ENCODE measurements around the gene ABCA4.

- TF ChIP-seq EZH2phosphoT487 (IDR thresholded peaks at IDR 0.05; ENCODE audit: insufficient read depth, low read depth) (no peak), EZH2 (IDR thresholded peaks at IDR 0.05; ENCODE audit: insufficient read depth, poor library complexity, severe bottlenecking) (no peak)
These were observed 16.0 kb downstream of the ABCA4 start for GRCh38 chr1:94104776-94105580.
